Common myeloid progenitor, CD34-positive (primary cell): ENCODE results near the gene RNF227.
A peak's percentile ranks its signal among the peaks of the same experiment; 100 is the strongest.

Source experiments
- CTCF ChIA-PET: fragments of 350-600 bp; sonication (Branson Sonifier 250); formaldehyde crosslinking; loops from one replicate; lab custom pipeline; 2021; ENCODE audit warnings: antibody characterized with exemption; lab: Charles Lee
- POLR2A ChIA-PET: fragments of 350-600 bp; sonication (Branson Sonifier 250); formaldehyde crosslinking; loops from one replicate; lab custom pipeline; 2021; ENCODE audit warnings: antibody characterized with exemption; lab: Charles Lee
- DNase-seq, 3 donors: peaks; one replicate each; pipeline versions ENCODE4 v3.0.0 to v3.0.0-alpha.2; 2013
- H3K27ac ChIP-seq, 2 experiments: 1 replicate in 1 of 2; 2 replicates in 1 of 2; pipeline ENCODE4 v1.7.0; 2013; ENCODE audit warnings: inconsistent platforms in 2 of 2, low read length in 2 of 2, mild to moderate bottlenecking in 2 of 2, low read depth in 1 of 2, moderate library complexity in 1 of 2; ENCODE audit not compliant: severe bottlenecking in 2 of 2, insufficient read depth in 1 of 2, poor library complexity in 1 of 2
- H3K27me3 ChIP-seq, 5 experiments: replicated peaks in 2 of 5; 1 replicate in 3 of 5; 2 replicates in 2 of 5; pipeline versions ENCODE4 v1.6.1 to v1.7.0; 2013; ENCODE audit warnings: low read length in 4 of 5, mild to moderate bottlenecking in 2 of 5, moderate library complexity in 2 of 5, inconsistent platforms in 1 of 5; ENCODE audit not compliant: insufficient read depth in 5 of 5, control insufficient read depth in 4 of 5
- H3K36me3 ChIP-seq, 4 experiments: 1 replicate in 2 of 4; 2 replicates in 2 of 4; pipeline versions ENCODE4 v1.6.1 to v1.7.0; 2013; ENCODE audit warnings: low read length in 3 of 4, control low read depth in 1 of 4, mild to moderate bottlenecking in 1 of 4; ENCODE audit not compliant: control insufficient read depth in 4 of 4, insufficient read depth in 4 of 4
- H3K4me1 ChIP-seq, 4 experiments: 1 replicate in 3 of 4; 2 replicates in 1 of 4; pipeline versions ENCODE4 v1.6.1 to v1.7.1; 2013; ENCODE audit warnings: low read length in 3 of 4, mild to moderate bottlenecking in 3 of 4, control low read depth in 1 of 4, inconsistent platforms in 1 of 4, moderate library complexity in 1 of 4; ENCODE audit not compliant: control insufficient read depth in 4 of 4, insufficient read depth in 4 of 4; ENCODE audit errors: control extremely low read depth in 1 of 4
- H3K4me3 ChIP-seq, 7 experiments: 1 replicate in 4 of 7; 2 replicates in 3 of 7; pipeline versions ENCODE4 v1.5.1 to v1.7.0; 2013; ENCODE audit warnings: mild to moderate bottlenecking in 7 of 7, low read length in 6 of 7, moderate library complexity in 6 of 7, inconsistent platforms in 2 of 7, low read depth in 2 of 7, control low read depth in 1 of 7; ENCODE audit not compliant: insufficient read depth in 4 of 7, control insufficient read depth in 1 of 7; ENCODE audit errors: extremely low read depth in 1 of 7
- H3K9me3 ChIP-seq, 5 experiments: 1 replicate in 4 of 5; 2 replicates in 1 of 5; pipeline versions ENCODE4 v1.6.1 to v1.7.1; 2013; ENCODE audit warnings: low read length in 4 of 5, mild to moderate bottlenecking in 2 of 5, inconsistent platforms in 1 of 5, low read depth in 1 of 5, moderate library complexity in 1 of 5; ENCODE audit not compliant: control insufficient read depth in 4 of 5, insufficient read depth in 2 of 5; ENCODE audit errors: control extremely low read depth in 1 of 5
- WGBS: methylation state at CpG from one replicate; pipeline ENCODE4 v1.1.5; 2013; ENCODE audit not compliant: insufficient coverage; 5-methylcytosine and 5-hydroxymethylcytosine counted together

The RNF227 gene

GRCh38 chr17:7916808-7917207 is 719 bp upstream of the RNF227 start:
- DNase-seq = no peak
- Histone ChIP-seq H3K9me3 (no peaks in the 10 kb centered on the region), H3K27ac (no peak overlapping the region), H3K4me1 (peaks cover 0 to 26% (median 20%) of the 10 kb centered on the region in 4 experiments), H3K4me3 (no peak overlapping the region), H3K36me3 (peaks cover 0 to 10% (median 4%) of the 10 kb centered on the region in 4 experiments), H3K27me3 (peaks cover 0 to 3% (median 0%) of the 10 kb centered on the region in 5 experiments)
- 92% methylated on average over 2 of the region's 2 CpGs for WGBS
- ChIA-PET CTCF (interaction anchor here (0.7 to 15.5 kb wide), 11 partner anchors 10 to 143 kb away, joined by 3 to 209 read pairs (median 6); partner anchors contain the start of genes GUCY2D and KCNAB3), POLR2A (interaction anchor here (2.2 kb wide), 1 partner anchor 15 kb away, joined by 13 read pairs; the partner anchor contains the start of genes CNTROB and TRAPPC1)

- Histone ChIP-seq H3K4me3 (peak overlapping the region in 2 of 7 experiments; percentile 56 to 59), H3K27ac (no peak overlapping the region), H3K9me3 (no peaks in the 10 kb centered on the region), H3K4me1 (peaks cover 0 to 27% (median 22%) of the 10 kb centered on the region in 4 experiments), H3K27me3 (peaks cover 0 to 3% (median 0%) of the 10 kb centered on the region in 5 experiments), H3K36me3 (peaks cover 0 to 15% (median 7%) of the 10 kb centered on the region in 4 experiments)
- ChIA-PET CTCF (interaction anchor here (0.7 to 15.5 kb wide), 14 partner anchors 10 to 143 kb away, joined by 3 to 209 read pairs (median 4); partner anchors contain the start of genes GUCY2D and KCNAB3), POLR2A (interaction anchor here (0.5 to 2.2 kb wide), 4 partner anchors 16 to 141 kb away, joined by 3 to 13 read pairs (median 4); partner anchors contain the start of genes CNTROB and TRAPPC1)
- DNase-seq = no peak
- WGBS = 58% methylated on average over 12 of the region's 15 CpGs
Measured at GRCh38 chr17:7916385-7916682, 245 bp upstream of the RNF227 start.

- ChIA-PET POLR2A (interaction anchor here (0.5 to 2.2 kb wide), 4 partner anchors 17 to 293 kb away, joined by 3 to 13 read pairs (median 4); partner anchors contain the start of genes CNTROB and TRAPPC1), CTCF (interaction anchor here (0.7 to 15.5 kb wide), 14 partner anchors 11 to 145 kb away, joined by 3 to 209 read pairs (median 4); partner anchors contain the start of gene KCNAB3)
- Histone ChIP-seq H3K36me3 (peaks cover 2 to 26% (median 18%) of the 10 kb centered on the region in 4 experiments), H3K27me3 (peaks cover 0 to 3% (median 0%) of the 10 kb centered on the region in 5 experiments), H3K9me3 (no peaks in the 10 kb centered on the region), H3K4me1 (peaks cover 0 to 27% (median 22%) of the 10 kb centered on the region in 4 experiments), H3K4me3 (peak overlapping the region; percentile 11 to 80 (median 48)), H3K27ac (peak overlapping the region in 1 of 2 experiments; percentile 36)
- 5% methylated on average over 13 of the region's 15 CpGs for WGBS
- no peak for DNase-seq
Measured at GRCh38 chr17:7915179-7915610, 894 bp downstream of the RNF227 start.

- peak; percentile 87 to 93 (median 89) for DNase-seq
- Histone ChIP-seq H3K27ac (peak overlapping the region in 1 of 2 experiments; percentile 34), H3K4me3 (no peak overlapping the region), H3K27me3 (peaks cover 0 to 3% (median 0%) of the 10 kb centered on the region in 5 experiments), H3K4me1 (peaks cover 0 to 27% (median 22%) of the 10 kb centered on the region in 4 experiments), H3K9me3 (no peaks in the 10 kb centered on the region), H3K36me3 (peaks cover 2 to 48% (median 37%) of the 10 kb centered on the region in 4 experiments)
- ChIA-PET POLR2A (interaction anchor here (0.6 to 1.8 kb wide), 3 partner anchors 84 to 138 kb away, joined by 3 to 7 read pairs (median 4); no protein-coding TSS in a partner anchor), CTCF (interaction anchor here (0.6 to 15.5 kb wide), 24 partner anchors 10 to 206 kb away, joined by 3 to 209 read pairs (median 4); partner anchors contain the start of genes ALOX15B, ALOXE3 and CNTROB)
- WGBS = 83% methylated on average over 2 of the region's 3 CpGs
Measured at GRCh38 chr17:7912927-7913524, 3.1 kb downstream of the RNF227 start.

- POLR2A ChIA-PET = interaction anchor here (0.6 to 1.8 kb wide), 2 partner anchors 130 to 325 kb away, joined by 3 to 7 read pairs; no protein-coding TSS in a partner anchor
- CTCF ChIA-PET = interaction anchor here (1.0 to 15.5 kb wide), 7 partner anchors 13 to 205 kb away, joined by 3 to 209 read pairs (median 13); partner anchors contain the start of gene CNTROB
- Histone ChIP-seq H3K27ac (no peak overlapping the region), H3K4me3 (no peak overlapping the region), H3K9me3 (no peaks in the 10 kb centered on the region), H3K27me3 (no peaks in the 10 kb centered on the region), H3K4me1 (peaks cover 0 to 27% (median 16%) of the 10 kb centered on the region in 4 experiments), H3K36me3 (peaks cover 2 to 67% (median 55%) of the 10 kb centered on the region in 4 experiments)
- 87% methylated on average over 7 of the region's 9 CpGs for WGBS
- no peak for DNase-seq
Measured at GRCh38 chr17:7911116-7911515, 5.0 kb downstream of the RNF227 start.

- no peak for DNase-seq
- Histone ChIP-seq H3K27ac (no peak overlapping the region), H3K27me3 (no peaks in the 10 kb centered on the region), H3K4me3 (no peak overlapping the region), H3K36me3 (peaks cover 2 to 71% (median 59%) of the 10 kb centered on the region in 4 experiments), H3K9me3 (no peaks in the 10 kb centered on the region), H3K4me1 (peaks cover 0 to 27% (median 14%) of the 10 kb centered on the region in 4 experiments)
- POLR2A ChIA-PET = interaction anchor here (0.6 kb wide), 2 partner anchors 325 to 383 kb away, joined by 3 read pairs; no protein-coding TSS in a partner anchor
- over 99% methylated on average over 12 of the region's 13 CpGs for whole genome bisulfite sequencing
- CTCF ChIA-PET = interaction anchor here (1.0 to 15.5 kb wide), 5 partner anchors 12 to 146 kb away, joined by 3 to 209 read pairs (median 31); no protein-coding TSS in a partner anchor
Measured at GRCh38 chr17:7910711-7911110, 5.4 kb downstream of the RNF227 start.
